Sigmoid colon (tissue), 4 donors: ENCODE data around the gene PRAF2.

Experiments
- CTCF ChIP-seq, 4 experiments: fragments of 450-650 bp in 3 of 4; fragments of 200-600 bp in 1 of 4; IDR thresholded peaks; one replicate each; pipeline ENCODE4 v1.5.1; 2016 to 2019; ENCODE audit warnings: antibody characterized with exemption in 4 of 4, mild to moderate bottlenecking in 3 of 4, moderate library complexity in 2 of 4
- EP300 ChIP-seq, 4 donors: sonication (generic); formaldehyde crosslinking; IDR thresholded peaks; one replicate each; pipeline ENCODE4 v1.6.1; 2017; ENCODE audit warnings: antibody characterized with exemption in 4 of 4

GRCh38 chrX:49089553-49089952 is 15.8 kb upstream of the PRAF2 start:
- TF ChIP-seq CTCF (IDR thresholded peaks at IDR 0.05): no peak
- TF ChIP-seq EP300 (IDR thresholded peaks at IDR 0.05): no peak
